Measurements from ENCODE around the gene EP400.

DNA sequence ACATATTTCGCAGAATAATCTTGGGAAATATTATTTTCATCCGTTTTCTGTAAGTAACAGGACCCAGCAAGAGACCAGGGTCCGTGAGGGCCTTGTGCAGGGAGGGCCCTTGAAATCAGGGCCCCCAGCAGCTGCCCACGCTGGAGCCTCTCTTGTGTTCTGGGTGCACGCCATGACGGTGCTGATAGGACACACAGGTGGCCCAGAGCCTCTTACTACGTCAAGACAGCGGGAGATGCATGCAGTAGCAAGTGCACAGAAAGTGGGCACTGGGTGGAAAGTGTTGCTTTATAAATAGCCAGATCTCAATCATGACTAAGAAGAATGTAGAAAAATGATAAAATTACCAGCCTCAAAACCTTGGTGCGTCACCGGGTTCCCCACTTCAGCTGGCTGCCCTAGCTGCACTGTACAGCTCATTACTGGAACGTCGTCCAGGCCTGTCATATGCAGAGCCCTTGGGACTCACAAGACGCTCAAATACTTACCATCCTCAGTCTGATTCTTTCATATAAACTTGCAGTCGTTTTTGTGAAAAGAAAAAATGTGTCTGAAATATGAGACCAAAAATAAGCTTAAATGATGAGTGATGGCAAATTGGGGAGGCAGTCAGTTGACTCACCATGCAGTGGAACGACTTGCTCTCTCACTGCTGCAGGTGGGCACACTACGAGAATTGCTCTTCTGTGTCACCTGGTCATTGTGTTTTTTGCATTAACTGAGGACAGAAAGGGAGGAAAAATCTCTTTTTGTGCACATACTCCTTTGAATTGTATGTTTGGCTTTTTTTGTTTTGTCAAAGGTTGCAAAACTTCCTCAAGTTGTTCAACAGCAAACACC lies 126.2 kb downstream of the EP400 start:
- TF ChIP-seq, protein P1, sequence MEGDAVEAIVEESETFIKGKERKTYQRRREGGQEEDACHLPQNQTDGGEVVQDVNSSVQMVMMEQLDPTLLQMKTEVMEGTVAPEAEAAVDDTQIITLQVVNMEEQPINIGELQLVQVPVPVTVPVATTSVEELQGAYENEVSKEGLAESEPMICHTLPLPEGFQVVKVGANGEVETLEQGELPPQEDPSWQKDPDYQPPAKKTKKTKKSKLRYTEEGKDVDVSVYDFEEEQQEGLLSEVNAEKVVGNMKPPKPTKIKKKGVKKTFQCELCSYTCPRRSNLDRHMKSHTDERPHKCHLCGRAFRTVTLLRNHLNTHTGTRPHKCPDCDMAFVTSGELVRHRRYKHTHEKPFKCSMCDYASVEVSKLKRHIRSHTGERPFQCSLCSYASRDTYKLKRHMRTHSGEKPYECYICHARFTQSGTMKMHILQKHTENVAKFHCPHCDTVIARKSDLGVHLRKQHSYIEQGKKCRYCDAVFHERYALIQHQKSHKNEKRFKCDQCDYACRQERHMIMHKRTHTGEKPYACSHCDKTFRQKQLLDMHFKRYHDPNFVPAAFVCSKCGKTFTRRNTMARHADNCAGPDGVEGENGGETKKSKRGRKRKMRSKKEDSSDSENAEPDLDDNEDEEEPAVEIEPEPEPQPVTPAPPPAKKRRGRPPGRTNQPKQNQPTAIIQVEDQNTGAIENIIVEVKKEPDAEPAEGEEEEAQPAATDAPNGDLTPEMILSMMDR (conservative IDR thresholded peaks at IDR 0.05) = no peak; the same call in 1 of the 2 replicates
- TF ChIP-seq ZFX (IDR thresholded peaks at IDR 0.05) = no peak
